Endothelial cell of umbilical vein (primary cell): ENCODE results near the gene STRIP2.

Source experiments
- CTCF ChIP-seq, 2 donors: IDR thresholded peaks; 1 replicate in 1 of 2; 2 replicates in 1 of 2; pipeline ENCODE4 v1.5.1; 2011; ENCODE audit warnings: low read length in 2 of 2, mild to moderate bottlenecking in 2 of 2, moderate library complexity in 2 of 2, control low read depth in 1 of 2, inconsistent platforms in 1 of 2, low read depth in 1 of 2; ENCODE audit not compliant: insufficient read depth in 1 of 2; ENCODE audit errors: extremely low read depth in 1 of 2
- EZH2 ChIP-seq: IDR thresholded peaks from 2 replicates; pipeline ENCODE4 v1.6.1; 2012; ENCODE audit warnings: borderline replicate concordance, low read depth, mild to moderate bottlenecking, moderate library complexity, low read length, inconsistent platforms; ENCODE audit not compliant: severe bottlenecking
- GATA2 ChIP-seq: IDR thresholded peaks from 2 replicates; pipeline ENCODE4 v1.7.0; 2011; ENCODE audit warnings: low read depth, mild to moderate bottlenecking, moderate library complexity, mixed read lengths, low read length; ENCODE audit not compliant: insufficient read length, insufficient read depth
- JUN ChIP-seq: IDR thresholded peaks from 2 replicates; pipeline ENCODE4 v1.6.1; 2011; ENCODE audit warnings: borderline replicate concordance, low read depth; ENCODE audit not compliant: insufficient read length, insufficient read depth
- MAX ChIP-seq: IDR thresholded peaks from 2 replicates; pipeline ENCODE4 v1.6.1; 2011; ENCODE audit not compliant: insufficient read depth, insufficient read length
- POLR2A ChIP-seq: IDR thresholded peaks from 2 replicates; pipeline ENCODE4 v1.6.1; 2012; ENCODE audit warnings: low read depth, mild to moderate bottlenecking, control low read depth, low read length
- POLR2AphosphoS5 ChIP-seq: IDR thresholded peaks from 2 replicates; pipeline ENCODE4 v1.6.1; 2012; ENCODE audit warnings: low read depth, mild to moderate bottlenecking, control low read depth, low read length, moderate library complexity; ENCODE audit not compliant: insufficient read depth

GRCh38 chr7:129494041-129494440 lies 59.8 kb downstream of the STRIP2 start:
- TF ChIP-seq POLR2A (no peak), CTCF (IDR thresholded peaks at IDR 0.05; ENCODE audit: extremely low read depth in 1 of 2, insufficient read depth in 1 of 2, low read depth in 1 of 2, low read length in 2 of 2) (no peak), MAX (no peak), POLR2AphosphoS5 (no peak), EZH2 (no peak), JUN (no peak), GATA2 (no peak)
